H1 (cell line): ENCODE data around the gene CCL26.

Experiments used
- EP300 ChIP-seq, 2 experiments: IDR thresholded peaks; 1 replicate in 1 of 2; 2 replicates in 1 of 2; pipeline ENCODE4 v1.6.1; 2011 to 2012; ENCODE audit warnings: low read depth in 2 of 2, low read length in 2 of 2, mild to moderate bottlenecking in 2 of 2, borderline replicate concordance in 1 of 2, inconsistent platforms in 1 of 2, moderate library complexity in 1 of 2
- GABPA ChIP-seq: IDR thresholded peaks from 2 replicates; pipeline ENCODE4 v1.6.1; 2011; ENCODE audit warnings: mild to moderate bottlenecking, low read length, moderate library complexity, borderline replicate concordance; ENCODE audit not compliant: insufficient read depth
- TF ChIP-seq, protein P1 (sequence below), 3 experiments: IDR thresholded peaks; 1 replicate in 2 of 3; 2 replicates in 1 of 3; pipeline versions ENCODE4 v1.5.1 to v1.6.1; 2011; ENCODE audit warnings: low read length in 3 of 3, mild to moderate bottlenecking in 3 of 3, inconsistent platforms in 2 of 3, low read depth in 1 of 3, moderate library complexity in 1 of 3; ENCODE audit not compliant: insufficient read depth in 1 of 3; ENCODE audit errors: control extremely low read depth in 1 of 3

DNA sequence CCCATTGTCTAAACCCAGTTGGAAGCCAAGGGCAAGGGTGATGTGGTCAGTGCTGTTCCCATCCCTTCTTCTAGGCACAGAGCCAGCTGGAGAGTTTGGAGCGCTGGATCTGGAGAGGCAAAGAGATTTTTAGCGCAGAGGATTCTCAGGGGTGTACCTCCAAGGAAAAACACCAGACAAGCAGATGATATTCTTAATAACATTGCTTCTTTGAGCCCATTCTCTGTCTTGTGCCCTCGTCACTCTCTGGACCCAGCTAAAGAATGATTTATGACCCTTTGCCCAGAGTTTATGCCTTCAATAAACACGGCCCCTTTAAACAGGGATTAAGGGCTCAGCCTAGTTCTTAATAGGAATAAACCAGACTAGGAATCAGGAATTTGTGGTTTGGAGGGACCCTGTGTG, 28.6 kb downstream of the CCL26 start:
- TF ChIP-seq EP300 (IDR thresholded peaks at IDR 0.05; ENCODE audit: borderline replicate concordance in 1 of 2, low read depth in 2 of 2, low read length in 2 of 2) (no peak), GABPA (no peak)
- TF ChIP-seq, protein P1, sequence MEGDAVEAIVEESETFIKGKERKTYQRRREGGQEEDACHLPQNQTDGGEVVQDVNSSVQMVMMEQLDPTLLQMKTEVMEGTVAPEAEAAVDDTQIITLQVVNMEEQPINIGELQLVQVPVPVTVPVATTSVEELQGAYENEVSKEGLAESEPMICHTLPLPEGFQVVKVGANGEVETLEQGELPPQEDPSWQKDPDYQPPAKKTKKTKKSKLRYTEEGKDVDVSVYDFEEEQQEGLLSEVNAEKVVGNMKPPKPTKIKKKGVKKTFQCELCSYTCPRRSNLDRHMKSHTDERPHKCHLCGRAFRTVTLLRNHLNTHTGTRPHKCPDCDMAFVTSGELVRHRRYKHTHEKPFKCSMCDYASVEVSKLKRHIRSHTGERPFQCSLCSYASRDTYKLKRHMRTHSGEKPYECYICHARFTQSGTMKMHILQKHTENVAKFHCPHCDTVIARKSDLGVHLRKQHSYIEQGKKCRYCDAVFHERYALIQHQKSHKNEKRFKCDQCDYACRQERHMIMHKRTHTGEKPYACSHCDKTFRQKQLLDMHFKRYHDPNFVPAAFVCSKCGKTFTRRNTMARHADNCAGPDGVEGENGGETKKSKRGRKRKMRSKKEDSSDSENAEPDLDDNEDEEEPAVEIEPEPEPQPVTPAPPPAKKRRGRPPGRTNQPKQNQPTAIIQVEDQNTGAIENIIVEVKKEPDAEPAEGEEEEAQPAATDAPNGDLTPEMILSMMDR (IDR thresholded peaks at IDR 0.05; ENCODE audit: control extremely low read depth in 1 of 3, insufficient read depth in 1 of 3, low read depth in 1 of 3, low read length in 3 of 3): no peak
